ENCODE measurements around the gene TSPAN4.

GRCh38 chr11:866481-866880 lies 23.8 kb downstream of the TSPAN4 start:
- peak in 2 of 3 donors; percentile 27 to 59 for TF ChIP-seq POLR2AphosphoS5 (IDR thresholded peaks at IDR 0.05)
- TF ChIP-seq POLR2A (IDR thresholded peaks at IDR 0.05): no peak
- no peak for TF ChIP-seq CTCF (IDR thresholded peaks at IDR 0.05 in 8 of 11, conservative IDR thresholded peaks at IDR 0.05 in 3 of 11)

Measured in spleen (tissue), 7 donors.